Measurements from ENCODE around the gene AP2A2. TPM values are rescaled to one million over a fixed set of nuclear protein-coding genes. Genes with fewer than 3 reads are reported as not detected.

Gene AP2A2
- total RNA-seq, 1 experiment from 2014 or later = 39.4 TPM

DNA sequence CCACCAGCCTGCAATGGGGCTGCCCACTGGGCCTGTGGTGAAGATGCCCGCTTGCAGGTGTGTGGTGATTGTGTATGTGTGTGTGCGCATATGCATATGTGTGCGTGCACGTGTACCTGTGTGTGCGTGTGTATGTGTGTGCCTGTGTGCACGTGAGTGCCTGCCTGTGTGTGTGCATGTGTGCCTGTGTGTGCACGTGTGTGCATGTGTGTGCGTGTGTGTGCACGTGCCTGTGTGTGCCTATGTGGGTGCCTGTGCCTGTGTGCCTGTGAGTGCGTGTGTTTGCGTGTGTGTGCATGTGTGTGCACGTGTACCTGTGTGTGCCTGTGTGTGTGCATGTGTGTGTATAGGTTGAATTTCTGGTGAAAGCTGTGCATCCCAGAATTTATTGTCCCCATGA is 113.3 kb downstream of the AP2A2 start:
- H3K4me2 ChIP-seq = no peak overlapping the region
- intact Hi-C loops (cut with micrococcal nuclease; ENCODE audit: unreplicated experiment) = no loop called here
- no peaks in the 10 kb centered on the region; the same call in 1 of the 2 replicates for H3F3A ChIP-seq (ENCODE audit: insufficient read depth, low read depth)
- no peak overlapping the region for H2AFZ ChIP-seq
- ChIA-PET POLR2A (ENCODE audit: unreplicated experiment) (no interaction called here), CTCF (no interaction called here)
- no peak overlapping the region for H3K27ac ChIP-seq
- DNase-seq = no peak
- H3K36me3 ChIP-seq (ENCODE audit: low read depth) = no peaks in the 10 kb centered on the region
- no peaks in the 10 kb centered on the region for H3K27me3 ChIP-seq (ENCODE audit: insufficient read depth, low read depth)
- no peaks in the 10 kb centered on the region for H3K79me2 ChIP-seq (ENCODE audit: low read depth)
- no peaks in the 10 kb centered on the region for H3K9me2 ChIP-seq (ENCODE audit: insufficient read depth)
- no peaks in the 10 kb centered on the region for H3K9me3 ChIP-seq (ENCODE audit: insufficient read depth, low read depth)
- TF ChIP-seq, protein P1, sequence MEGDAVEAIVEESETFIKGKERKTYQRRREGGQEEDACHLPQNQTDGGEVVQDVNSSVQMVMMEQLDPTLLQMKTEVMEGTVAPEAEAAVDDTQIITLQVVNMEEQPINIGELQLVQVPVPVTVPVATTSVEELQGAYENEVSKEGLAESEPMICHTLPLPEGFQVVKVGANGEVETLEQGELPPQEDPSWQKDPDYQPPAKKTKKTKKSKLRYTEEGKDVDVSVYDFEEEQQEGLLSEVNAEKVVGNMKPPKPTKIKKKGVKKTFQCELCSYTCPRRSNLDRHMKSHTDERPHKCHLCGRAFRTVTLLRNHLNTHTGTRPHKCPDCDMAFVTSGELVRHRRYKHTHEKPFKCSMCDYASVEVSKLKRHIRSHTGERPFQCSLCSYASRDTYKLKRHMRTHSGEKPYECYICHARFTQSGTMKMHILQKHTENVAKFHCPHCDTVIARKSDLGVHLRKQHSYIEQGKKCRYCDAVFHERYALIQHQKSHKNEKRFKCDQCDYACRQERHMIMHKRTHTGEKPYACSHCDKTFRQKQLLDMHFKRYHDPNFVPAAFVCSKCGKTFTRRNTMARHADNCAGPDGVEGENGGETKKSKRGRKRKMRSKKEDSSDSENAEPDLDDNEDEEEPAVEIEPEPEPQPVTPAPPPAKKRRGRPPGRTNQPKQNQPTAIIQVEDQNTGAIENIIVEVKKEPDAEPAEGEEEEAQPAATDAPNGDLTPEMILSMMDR (conservative IDR thresholded peaks at IDR 0.05) = no peak
- TF ChIP-seq EZH2 (IDR thresholded peaks at IDR 0.05; ENCODE audit: low read depth) = no peak
- no TSS peak for BruUV-seq (replicated peaks)
- H4K20me1 ChIP-seq (ENCODE audit: insufficient read depth) = no peaks in the 10 kb centered on the region
- no peak overlapping the region for H3K4me3 ChIP-seq
- H3K4me1 ChIP-seq (replicated peaks; ENCODE audit: insufficient read depth) = peaks cover 34% of the 10 kb centered on the region

GRCh38 chr11:1039481-1040427 is 114.1 kb downstream of the AP2A2 start:
- ChIA-PET CTCF (interaction anchor here (0.6 kb wide), 1 partner anchor 17 kb away, joined by 3 read pairs; no protein-coding TSS in a partner anchor), POLR2A (ENCODE audit: unreplicated experiment) (interaction anchor here (0.6 kb wide), 1 partner anchor 205 kb away, joined by 4 read pairs; no protein-coding TSS in a partner anchor)
- intact Hi-C loops (cut with micrococcal nuclease; ENCODE audit: unreplicated experiment) = loop anchor here (5.0 kb wide), 1 partner anchor 127 kb away; the partner anchor contains the start of gene CHID1
- no peaks in the 10 kb centered on the region for H3K27me3 ChIP-seq (ENCODE audit: insufficient read depth, low read depth)
- H3K36me3 ChIP-seq (ENCODE audit: low read depth) = no peaks in the 10 kb centered on the region
- DNase-seq = peak; percentile 87 to 90
- no peaks in the 10 kb centered on the region for H3K79me2 ChIP-seq (ENCODE audit: low read depth)
- H3K4me1 ChIP-seq (replicated peaks; ENCODE audit: insufficient read depth) = peaks cover 34% of the 10 kb centered on the region
- TF ChIP-seq EZH2 (IDR thresholded peaks at IDR 0.05; ENCODE audit: low read depth) = no peak
- TF ChIP-seq, protein P1 (conservative IDR thresholded peaks at IDR 0.05) = no peak
- H4K20me1 ChIP-seq (ENCODE audit: insufficient read depth) = no peaks in the 10 kb centered on the region
- no peaks in the 10 kb centered on the region; the same call in 1 of the 2 replicates for H3F3A ChIP-seq (ENCODE audit: insufficient read depth, low read depth)
- no peaks in the 10 kb centered on the region for H3K9me3 ChIP-seq (ENCODE audit: insufficient read depth, low read depth)
- H3K4me3 ChIP-seq = no peak overlapping the region
- H3K9me2 ChIP-seq (ENCODE audit: insufficient read depth) = no peaks in the 10 kb centered on the region
- H2AFZ ChIP-seq = no peak overlapping the region; the same call in 1 of the 2 replicates
- peak overlapping the region; percentile 59 for H3K27ac ChIP-seq
- no TSS peak for BruUV-seq (replicated peaks)
- H3K4me2 ChIP-seq = peak overlapping the region; percentile 66

- intact Hi-C loops (cut with micrococcal nuclease; ENCODE audit: unreplicated experiment) = loop anchor here (5.0 kb wide), 1 partner anchor 128 kb away; the partner anchor contains the start of gene CHID1
- H3K4me2 ChIP-seq = peak overlapping the region; percentile 66
- no TSS peak for BruUV-seq (replicated peaks)
- ChIA-PET CTCF (interaction anchor here (0.6 kb wide), 1 partner anchor 16 kb away, joined by 3 read pairs; no protein-coding TSS in a partner anchor), POLR2A (ENCODE audit: unreplicated experiment) (interaction anchor here (0.6 kb wide), 3 partner anchors 32 to 206 kb away, joined by 3 to 6 read pairs (median 4); partner anchors contain the start of gene CHID1)
- H4K20me1 ChIP-seq (ENCODE audit: insufficient read depth) = no peaks in the 10 kb centered on the region
- DNase-seq = peak; percentile 78 to 79
- no peak overlapping the region; the same call in 1 of the 2 replicates for H2AFZ ChIP-seq
- H3K4me3 ChIP-seq = no peak overlapping the region
- TF ChIP-seq, protein P1 (conservative IDR thresholded peaks at IDR 0.05) = no peak
- TF ChIP-seq EZH2 (IDR thresholded peaks at IDR 0.05; ENCODE audit: low read depth) = no peak
- no peaks in the 10 kb centered on the region for H3K27me3 ChIP-seq (ENCODE audit: insufficient read depth, low read depth)
- peak overlapping the region; percentile 59 for H3K27ac ChIP-seq
- H3K36me3 ChIP-seq (ENCODE audit: low read depth) = no peaks in the 10 kb centered on the region
- no peaks in the 10 kb centered on the region for H3K79me2 ChIP-seq (ENCODE audit: low read depth)
- H3K4me1 ChIP-seq (replicated peaks; ENCODE audit: insufficient read depth) = peaks cover 34% of the 10 kb centered on the region
- H3K9me2 ChIP-seq (ENCODE audit: insufficient read depth) = no peaks in the 10 kb centered on the region
- H3F3A ChIP-seq (ENCODE audit: insufficient read depth, low read depth) = no peaks in the 10 kb centered on the region; the same call in 1 of the 2 replicates
- no peaks in the 10 kb centered on the region for H3K9me3 ChIP-seq (ENCODE audit: insufficient read depth, low read depth)
Observed at GRCh38 chr11:1040428-1041148, 114.9 kb downstream of the AP2A2 start.

Measured in PC-9 (cell line).